Activated T-cell treated with anti-CD3 and anti-CD28 coated beads for 1 hour (primary cell): ENCODE data around the gene HEATR5B.

Experiments used
- DNase-seq: peaks from one replicate; pipeline ENCODE4 v3.0.0-alpha.2; 2020; ENCODE audit warnings: low read depth

HEATR5B gene

GRCh38 chr2:37083873-37084794, at the start of gene HEATR5B, which contains the start of gene GPATCH11:
HEATR5B (minus strand) TSS chr2:37084372; CDS start chr2:37083414, 958 bp downstream.
GPATCH11 (plus strand) TSS chr2:37084518; CDS start chr2:37088382, 3,864 bp downstream.
- peak; percentile 84 for DNase-seq

GRCh38 chr2:37132914-37133313, 48.7 kb upstream of the HEATR5B start:
- no peak for DNase-seq

GRCh38 chr2:37125416-37125815, 41.2 kb upstream of the HEATR5B start:
- no peak for DNase-seq

GRCh38 chr2:37119157-37119556, 35.0 kb upstream of the HEATR5B start:
- no peak for DNase-seq

GRCh38 chr2:37117566-37117965, 33.4 kb upstream of the HEATR5B start:
- no peak for DNase-seq

DNA sequence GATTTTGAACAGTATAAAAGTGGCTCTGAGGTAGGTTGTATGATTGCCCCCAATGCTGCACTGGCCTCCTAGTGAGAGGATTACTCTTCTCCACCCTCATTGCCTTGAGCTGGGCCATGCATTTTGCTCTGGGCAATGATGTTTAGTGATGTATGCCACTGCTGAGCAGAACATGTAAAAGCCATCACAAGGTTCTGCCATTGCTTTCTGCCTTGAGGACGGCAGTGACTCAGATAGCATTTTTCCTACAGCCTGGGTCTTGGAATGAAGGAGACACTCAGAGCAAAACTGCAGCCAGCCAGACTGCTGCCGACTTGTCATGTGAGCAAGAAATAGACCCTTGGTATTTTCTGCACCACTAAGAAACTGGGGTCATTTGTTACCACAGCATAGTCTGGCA, 27.8 kb upstream of the HEATR5B start:
- no peak for DNase-seq

- DNase-seq: no peak
Measured at GRCh38 chr2:37110306-37111212, 26.4 kb upstream of the HEATR5B start.

- DNase-seq: no peak
Measured at GRCh38 chr2:37109523-37109922, 25.4 kb upstream of the HEATR5B start.

DNA sequence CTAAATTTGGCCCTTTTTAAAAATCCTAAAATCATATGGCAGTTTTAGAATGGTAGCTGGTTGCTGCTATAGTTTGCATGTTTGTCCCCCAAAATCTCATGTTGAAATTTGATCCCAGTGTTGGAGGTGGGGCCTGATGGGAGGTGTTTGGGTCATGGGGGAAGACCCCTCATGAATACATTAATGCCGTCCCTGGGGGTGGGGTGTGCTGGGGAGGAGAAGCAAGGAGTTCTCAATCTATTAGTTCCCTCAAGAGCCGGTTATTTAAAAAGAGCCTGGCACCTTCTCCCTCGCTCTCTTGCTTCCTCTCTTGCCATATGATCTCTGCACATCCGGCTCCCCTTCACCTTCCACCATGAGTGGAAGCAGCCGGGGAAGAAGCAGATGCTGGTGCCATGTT, 21.0 kb upstream of the HEATR5B start:
- no peak for DNase-seq

DNA sequence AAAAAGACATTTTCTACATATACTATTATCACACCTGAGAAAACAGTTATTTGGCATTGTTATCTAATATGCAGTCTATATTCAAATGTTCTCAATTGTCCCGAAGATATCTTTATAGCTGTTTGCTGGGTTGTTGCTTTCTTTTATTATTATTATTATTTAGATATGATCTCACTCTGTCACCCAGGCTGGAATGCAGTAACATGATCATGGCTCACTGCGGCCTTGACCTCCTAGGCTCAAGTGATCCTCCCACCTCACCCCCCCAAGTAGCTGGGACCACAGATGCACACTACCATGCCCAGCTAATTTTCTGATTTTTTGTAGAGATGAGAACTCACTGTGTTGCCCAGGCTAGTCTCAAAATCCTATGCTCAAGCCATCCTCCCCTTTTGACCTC, 20.0 kb upstream of the HEATR5B start:
- DNase-seq: no peak

- no peak for DNase-seq
Measured at GRCh38 chr2:37102588-37102987, 18.4 kb upstream of the HEATR5B start.

GRCh38 chr2:37100054-37100453, 15.9 kb upstream of the HEATR5B start:
- DNase-seq: no peak

DNA sequence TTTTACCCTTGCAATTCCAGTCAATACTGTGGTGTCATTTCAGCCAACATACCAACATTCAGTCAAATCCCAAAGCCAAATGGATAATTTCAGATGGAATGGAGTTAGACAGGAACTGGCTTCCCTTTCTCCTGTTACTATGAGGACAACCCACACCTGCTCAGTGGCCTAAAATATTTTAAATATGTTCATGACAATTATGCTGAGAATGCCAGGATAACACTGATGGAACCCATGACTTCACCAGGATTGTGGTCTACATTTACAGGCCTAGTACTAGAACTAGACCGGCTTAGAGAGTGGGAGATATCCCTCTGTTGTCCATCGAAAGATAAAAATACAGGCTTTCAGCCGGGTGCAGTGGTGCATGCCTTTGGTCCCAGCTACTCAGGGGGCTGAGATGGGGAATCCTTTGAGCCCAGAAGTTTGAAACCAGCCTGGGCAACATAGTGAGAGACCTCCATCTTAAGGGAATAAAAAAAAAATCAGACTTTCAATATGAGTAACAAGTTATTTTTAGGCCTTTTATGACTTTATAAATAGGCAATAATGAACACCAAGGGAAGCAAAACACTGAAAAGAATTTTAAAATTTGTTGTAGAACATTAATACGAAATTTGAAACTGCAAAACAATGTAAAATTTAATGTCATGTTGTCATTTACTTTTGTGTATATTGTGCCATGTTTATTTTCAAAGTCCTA, 14.4 kb upstream of the HEATR5B start:
- no peak for DNase-seq

GRCh38 chr2:37096568-37096967, 12.4 kb upstream of the HEATR5B start:
- DNase-seq: no peak

DNA sequence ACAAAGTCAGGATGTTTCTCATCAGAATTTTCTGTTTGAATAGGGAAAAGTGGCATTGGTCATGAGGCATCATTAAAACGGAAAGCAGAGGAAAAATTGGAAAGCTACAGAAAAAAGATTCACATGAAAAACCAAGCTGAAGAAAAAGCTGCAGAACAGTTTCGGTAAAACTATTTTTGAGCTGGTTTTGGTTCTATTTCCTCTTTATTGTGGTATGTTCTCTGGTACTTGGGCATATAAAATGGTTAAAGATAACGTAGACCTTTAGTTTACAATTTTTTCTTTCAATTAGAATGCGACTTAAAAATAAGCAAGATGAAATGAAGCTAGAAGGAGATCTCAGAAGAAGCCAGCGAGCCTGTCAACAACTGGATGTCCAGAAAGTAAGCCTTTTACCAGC, 7.7 kb upstream of the HEATR5B start:
- no peak for DNase-seq

GRCh38 chr2:37090019-37090477, 5.9 kb upstream of the HEATR5B start:
- DNase-seq: no peak

DNA sequence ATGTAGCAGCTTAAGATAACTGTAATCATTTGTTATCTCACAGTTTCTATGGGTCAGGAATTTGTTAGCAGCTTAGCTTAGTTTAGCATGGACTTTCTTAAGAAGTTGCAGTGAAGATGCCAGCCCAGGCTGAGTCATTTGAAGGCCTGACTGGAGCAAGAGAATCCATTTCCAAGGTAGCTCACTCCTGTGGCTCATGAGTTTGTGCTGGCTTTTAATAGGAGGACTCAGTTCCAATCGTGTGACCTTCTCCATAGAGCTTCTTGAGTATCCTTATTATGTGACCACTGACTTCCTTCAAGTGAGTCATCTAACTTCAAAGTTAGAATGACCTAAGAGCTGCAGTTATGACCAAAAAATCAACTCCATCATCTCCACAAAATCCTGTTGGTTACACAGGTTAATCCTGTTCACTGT, 1.6 kb upstream of the HEATR5B start:
- DNase-seq: no peak

GRCh38 chr2:37084797-37085196, 625 bp upstream of the HEATR5B start:
- DNase-seq: no peak

GRCh38 chr2:37080689-37081088, 3.5 kb downstream of the HEATR5B start:
- DNase-seq: no peak

DNA sequence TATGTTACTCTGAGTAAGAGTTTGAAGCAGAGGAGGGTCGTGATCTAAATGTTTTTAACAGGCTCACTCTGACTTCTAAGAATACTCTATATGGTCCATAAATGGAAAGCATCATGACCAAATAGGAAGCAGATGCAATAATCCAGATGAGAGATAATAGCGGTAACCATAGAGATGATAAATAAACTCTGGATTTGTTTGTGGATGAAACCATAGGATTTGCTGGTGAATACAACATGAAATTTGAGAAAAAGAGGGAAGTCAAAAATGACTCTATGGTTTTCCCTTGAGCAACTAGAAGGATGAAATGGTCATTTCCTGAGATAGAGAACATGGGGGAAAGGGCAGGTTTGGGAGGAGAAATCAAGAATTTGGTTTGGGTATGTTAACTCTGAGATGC, 3.9 kb downstream of the HEATR5B start:
- DNase-seq: no peak

GRCh38 chr2:37070931-37071330, 13.2 kb downstream of the HEATR5B start:
- DNase-seq: no peak

DNA sequence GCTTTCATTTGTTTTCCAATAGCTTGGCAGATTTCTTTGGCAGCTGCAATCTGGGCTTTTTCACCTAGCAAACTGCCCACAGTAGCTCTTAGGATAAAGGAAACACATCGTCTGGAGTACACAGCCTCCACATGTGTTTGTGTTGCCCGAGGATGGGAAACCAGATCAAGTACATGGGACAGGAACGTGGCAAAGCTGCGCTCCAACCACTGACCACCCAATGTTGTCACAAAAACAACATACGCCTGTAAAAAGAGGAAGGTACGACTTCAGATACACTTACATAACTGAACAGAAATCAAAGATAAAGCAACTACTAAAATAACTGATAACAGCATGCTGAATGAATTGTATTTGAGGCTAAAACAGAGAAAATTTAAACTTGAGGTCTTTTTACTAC, 15.5 kb downstream of the HEATR5B start:
- no peak for DNase-seq
